SK-N-MC (cell line): Measurements from ENCODE around the gene IGF2BP2.

Experiments
- EZH2 ChIP-seq: fragments of 200-600 bp; sonication (generic); IDR thresholded peaks from one replicate; pipeline ENCODE4 v1.6.1; 2017; ENCODE audit warnings: antibody characterized with exemption
- POLR2AphosphoS5 ChIP-seq: IDR thresholded peaks from 2 replicates; pipeline ENCODE4 v1.6.1; 2012; ENCODE audit warnings: mild to moderate bottlenecking, low read depth, low read length, borderline replicate concordance

DNA sequence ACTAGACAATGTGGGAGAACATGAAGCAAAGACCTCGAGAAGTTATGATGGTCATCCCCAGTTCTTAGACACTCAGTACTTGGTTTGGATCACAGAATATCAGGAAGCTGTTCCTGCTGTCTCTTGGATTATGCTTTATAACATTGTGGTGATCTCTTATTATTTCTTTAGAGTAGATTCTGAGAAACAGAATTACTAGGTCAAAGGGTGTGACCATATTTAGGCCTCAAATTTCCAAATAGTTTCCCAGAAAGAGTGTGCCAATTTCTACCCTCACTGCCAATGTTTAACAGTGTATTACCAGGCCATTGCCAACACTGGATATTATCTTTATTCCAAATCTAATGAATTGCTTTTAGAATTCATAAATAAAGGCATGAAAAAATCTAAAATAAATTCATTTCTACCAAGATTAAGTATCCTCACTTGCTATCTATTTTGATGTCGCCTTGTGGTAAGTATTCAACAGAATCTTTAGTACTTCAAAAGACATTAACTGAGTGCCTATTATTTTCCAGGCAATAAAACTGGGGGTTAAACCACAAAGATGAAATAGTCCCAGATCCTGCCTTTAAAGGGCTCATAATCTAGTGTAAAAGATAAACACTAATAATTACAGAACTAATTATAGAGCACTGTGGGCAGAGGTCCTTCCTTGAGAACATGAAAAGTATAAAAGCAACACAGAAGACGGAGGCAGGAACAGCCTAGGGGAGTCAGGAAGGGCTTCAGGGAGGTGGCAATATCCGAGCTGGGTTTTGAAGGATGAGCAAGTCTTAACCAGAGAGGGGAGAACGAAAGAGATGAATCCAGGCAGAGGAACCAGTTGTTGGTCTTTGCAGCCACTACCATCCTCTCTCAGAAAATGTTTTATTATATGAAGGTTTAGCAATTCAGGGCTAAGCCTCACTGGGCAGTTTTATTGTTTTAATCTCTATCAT lies 86.8 kb downstream of the IGF2BP2 start:
- TF ChIP-seq EZH2 (no peak), POLR2AphosphoS5 (no peak)
